MCF 10A (cell line): ENCODE data around the gene ESPNL. TPM values are rescaled to one million over a fixed set of nuclear protein-coding genes. Genes with fewer than 3 reads are reported as not detected.

Experiments used
- BruUV-seq: library from RNA; stranded (reverse); fragments of 400-500 nt; replicated peaks from 2 replicates; lab custom pipeline; 2021; lab: Mats Ljungman, UMichigan
- CTCF ChIA-PET: fragments of 300-600 bp; sonication (Branson Sonifier 250); formaldehyde crosslinking; extraction: SDS; loops from one replicate; lab custom pipeline; 2021; ENCODE audit warnings: antibody characterized with exemption, inconsistent platforms; lab: Yijun Ruan, JAX
- POLR2A ChIA-PET: fragments of 300-600, 350-650 bp; sonication (Branson Sonifier 250); formaldehyde crosslinking; extraction: SDS; loops from one replicate; lab custom pipeline; 2020; ENCODE audit warnings: antibody characterized with exemption, inconsistent platforms; lab: Yijun Ruan, JAX
- DNase-seq: peaks from one replicate; pipeline ENCODE4 v3.0.0-alpha.2; 2018; ENCODE audit not compliant: unreplicated experiment
- H3K27ac Mint-ChIP-seq: one replicate; pipeline ENCODE4 v1.8.0; 2022; ENCODE audit warnings: mild to moderate bottlenecking, low read depth, mixed read lengths; ENCODE audit not compliant: unreplicated experiment
- H3K27me3 Mint-ChIP-seq: one replicate; pipeline ENCODE4 v1.8.0; 2022; ENCODE audit warnings: mixed read lengths; ENCODE audit not compliant: insufficient read depth, unreplicated experiment
- H3K36me3 Mint-ChIP-seq: one replicate; pipeline ENCODE4 v1.8.0; 2022; ENCODE audit warnings: mild to moderate bottlenecking, moderate library complexity, mixed read lengths; ENCODE audit not compliant: insufficient read depth, unreplicated experiment
- H3K4me1 Mint-ChIP-seq: one replicate; pipeline ENCODE4 v1.8.0; 2022; ENCODE audit warnings: mixed read lengths; ENCODE audit not compliant: insufficient read depth, unreplicated experiment
- H3K4me3 Mint-ChIP-seq: one replicate; pipeline ENCODE4 v1.8.0; 2022; ENCODE audit warnings: mild to moderate bottlenecking, moderate library complexity, mixed read lengths; ENCODE audit not compliant: unreplicated experiment
- H3K9me3 Mint-ChIP-seq: one replicate; pipeline ENCODE4 v1.8.0; 2022; ENCODE audit warnings: mixed read lengths; ENCODE audit not compliant: unreplicated experiment
- intact Hi-C: fragments of 100-400 bp; cut with micrococcal nuclease; formaldehyde crosslinking; loops from 2 replicates; pipeline ENCODE4 v1.14.1; 2022
- total RNA-seq: library from RNA; stranded (reverse); gene quantifications from 2 replicates; pipeline ENCODE4 v1.2.3, GENCODE V29; 2022
- TF ChIP-seq, protein P1 (sequence below): fragments of 200-600 bp; IDR thresholded peaks from one replicate; pipeline ENCODE4 v1.8.0; 2022; ENCODE audit warnings: antibody characterized with exemption, mild to moderate bottlenecking; ENCODE audit not compliant: unreplicated experiment

The ESPNL gene
- total RNA-seq, 1 experiment from 2014 or later, result not detected

DNA sequence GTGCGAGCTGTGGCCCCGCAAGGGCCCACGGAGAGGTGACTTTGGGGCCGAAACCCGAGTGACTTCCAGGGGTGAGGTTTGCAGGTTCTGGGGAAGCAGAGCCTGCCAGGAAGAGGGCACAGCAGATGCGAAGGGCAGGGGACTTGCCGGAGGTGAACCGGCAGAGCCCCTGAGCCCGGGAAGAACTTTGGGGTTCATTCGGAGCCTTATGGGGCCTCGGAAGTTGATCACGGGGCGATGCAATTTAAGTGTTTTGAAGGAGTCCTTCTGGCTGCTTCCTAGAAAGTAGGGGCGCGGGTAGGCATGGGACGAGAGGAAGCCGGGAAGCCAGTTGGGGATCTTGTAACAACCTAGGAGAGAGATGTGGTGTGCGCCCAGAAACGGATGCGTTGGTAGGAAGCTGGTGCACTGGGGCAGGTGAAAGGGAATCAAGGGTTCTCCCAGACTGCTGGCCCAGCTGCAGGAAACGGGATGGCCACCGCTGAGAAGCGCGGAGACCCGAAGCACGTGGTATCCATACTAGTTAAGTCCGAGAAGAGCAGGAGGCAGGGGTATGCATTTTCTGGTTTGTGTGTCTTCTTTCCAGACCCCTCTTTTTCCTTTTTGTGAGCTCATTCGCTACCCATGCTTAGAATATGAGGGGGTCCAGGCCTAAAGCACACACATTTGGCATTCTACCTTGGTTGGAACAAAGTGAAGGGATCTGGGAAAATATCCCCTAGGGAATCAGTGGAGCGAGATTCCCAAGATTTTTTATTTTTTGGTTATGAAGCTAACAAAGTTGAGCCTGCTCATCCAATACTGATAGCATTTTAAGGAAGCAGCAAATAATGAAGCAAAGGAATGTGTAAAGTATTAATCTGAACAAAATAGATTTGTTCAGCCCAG is 38.6 kb upstream of the ESPNL start:
- TSS peak; percentile 33 for BruUV-seq
- Mint-ChIP-seq H3K4me3 (peak overlapping the region; percentile 82), H3K4me1 (peaks cover 15% of the 10 kb centered on the region), H3K27ac (peak overlapping the region; percentile 91), H3K36me3 (peaks cover 30% of the 10 kb centered on the region), H3K9me3 (no peaks in the 10 kb centered on the region), H3K27me3 (no peaks in the 10 kb centered on the region)
- DNase-seq, result peak; percentile 52
- TF ChIP-seq, protein P1, sequence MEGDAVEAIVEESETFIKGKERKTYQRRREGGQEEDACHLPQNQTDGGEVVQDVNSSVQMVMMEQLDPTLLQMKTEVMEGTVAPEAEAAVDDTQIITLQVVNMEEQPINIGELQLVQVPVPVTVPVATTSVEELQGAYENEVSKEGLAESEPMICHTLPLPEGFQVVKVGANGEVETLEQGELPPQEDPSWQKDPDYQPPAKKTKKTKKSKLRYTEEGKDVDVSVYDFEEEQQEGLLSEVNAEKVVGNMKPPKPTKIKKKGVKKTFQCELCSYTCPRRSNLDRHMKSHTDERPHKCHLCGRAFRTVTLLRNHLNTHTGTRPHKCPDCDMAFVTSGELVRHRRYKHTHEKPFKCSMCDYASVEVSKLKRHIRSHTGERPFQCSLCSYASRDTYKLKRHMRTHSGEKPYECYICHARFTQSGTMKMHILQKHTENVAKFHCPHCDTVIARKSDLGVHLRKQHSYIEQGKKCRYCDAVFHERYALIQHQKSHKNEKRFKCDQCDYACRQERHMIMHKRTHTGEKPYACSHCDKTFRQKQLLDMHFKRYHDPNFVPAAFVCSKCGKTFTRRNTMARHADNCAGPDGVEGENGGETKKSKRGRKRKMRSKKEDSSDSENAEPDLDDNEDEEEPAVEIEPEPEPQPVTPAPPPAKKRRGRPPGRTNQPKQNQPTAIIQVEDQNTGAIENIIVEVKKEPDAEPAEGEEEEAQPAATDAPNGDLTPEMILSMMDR, result no peak
- ChIA-PET CTCF (interaction anchor here (0.6 to 1.6 kb wide), 3 partner anchors 25 to 138 kb away, joined by 3 to 5 read pairs (median 5); no protein-coding TSS in a partner anchor), POLR2A (interaction anchor here (0.6 to 2.8 kb wide), 41 partner anchors 11 to 976 kb away, joined by 3 to 34 read pairs (median 4); partner anchors contain the start of genes ILKAP, KLHL30 and PER2)
- intact Hi-C loops, result loop anchor here (2.0 to 5.0 kb wide), 3 partner anchors 76 to 179 kb away; partner anchors contain the start of genes HES6, KLHL30 and UBE2F

DNA sequence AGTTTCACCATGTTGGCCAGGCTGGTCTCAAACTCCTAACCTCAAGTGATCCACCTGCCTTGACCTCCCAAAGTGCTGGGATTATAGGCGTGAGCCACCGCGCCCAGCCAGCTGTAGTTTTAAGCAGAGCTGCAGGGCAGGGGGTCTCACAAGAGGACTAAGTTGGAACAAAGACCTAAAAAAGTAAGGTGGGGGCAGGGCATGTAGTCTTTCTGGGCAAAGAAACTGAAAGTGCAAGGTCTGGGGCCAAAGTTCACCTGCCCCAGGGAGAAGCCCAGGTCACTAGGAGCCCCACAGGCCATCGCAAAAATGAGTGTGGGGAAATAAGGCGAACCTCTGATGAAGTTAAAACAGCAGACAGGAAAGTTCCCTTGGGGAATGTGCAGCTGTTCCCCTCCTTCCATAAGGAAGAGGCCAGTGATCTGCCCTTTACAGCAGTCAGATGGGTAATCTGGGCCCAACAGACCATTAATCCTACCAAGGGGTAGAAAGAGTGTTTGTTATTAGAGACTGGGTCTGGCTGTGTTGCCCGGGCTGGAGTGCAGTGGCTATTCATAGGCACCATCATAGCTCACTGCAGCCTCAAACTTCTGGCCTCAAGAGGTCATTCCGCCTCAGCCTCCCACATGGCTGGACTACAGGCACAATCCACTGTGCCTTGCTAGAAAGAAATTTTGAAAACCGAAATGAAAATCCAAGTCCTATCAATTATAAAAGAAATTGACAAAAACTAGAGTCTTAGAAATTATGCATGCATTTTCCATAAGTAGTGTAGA is 36.5 kb upstream of the ESPNL start:
- TF ChIP-seq, protein P1, result no peak
- H3K27me3 Mint-ChIP-seq, result no peaks in the 10 kb centered on the region
- CTCF ChIA-PET, result no interaction called here
- H3K9me3 Mint-ChIP-seq, result no peaks in the 10 kb centered on the region
- no TSS peak for BruUV-seq
- DNase-seq, result no peak
- intact Hi-C loops, result loop anchor here (5.0 kb wide), 2 partner anchors 74 to 96 kb away; partner anchors contain the start of genes KLHL30 and UBE2F
- H3K4me3 Mint-ChIP-seq, result no peak overlapping the region
- peaks cover 40% of the 10 kb centered on the region for H3K36me3 Mint-ChIP-seq
- peaks cover 15% of the 10 kb centered on the region for H3K4me1 Mint-ChIP-seq
- no peak overlapping the region for H3K27ac Mint-ChIP-seq
- POLR2A ChIA-PET, result interaction anchor here (1.2 to 1.6 kb wide), 2 partner anchors 74 to 141 kb away, joined by 3 read pairs; no protein-coding TSS in a partner anchor

DNA sequence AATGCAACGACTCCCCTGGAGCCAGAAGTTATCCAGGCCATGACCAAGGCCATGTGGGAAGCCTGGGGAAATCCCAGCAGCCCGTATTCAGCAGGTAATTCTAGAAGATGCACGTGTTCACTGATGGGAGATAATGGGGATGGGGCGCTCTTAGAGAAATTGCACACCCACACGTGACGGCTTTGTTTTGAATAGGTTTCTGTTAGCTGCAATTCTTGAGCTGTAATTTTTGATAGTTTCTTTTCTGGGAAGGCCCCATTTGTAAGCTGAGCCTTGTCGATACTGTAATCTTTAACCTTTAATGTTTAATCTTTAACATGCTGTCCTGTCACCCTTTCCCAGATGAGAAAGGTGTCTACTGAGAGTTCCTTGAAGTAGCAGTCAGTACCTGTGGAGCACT is 35.8 kb upstream of the ESPNL start:
- no peaks in the 10 kb centered on the region for H3K27me3 Mint-ChIP-seq
- DNase-seq, result no peak
- TF ChIP-seq, protein P1, result no peak
- CTCF ChIA-PET, result no interaction called here
- BruUV-seq, result no TSS peak
- POLR2A ChIA-PET, result interaction anchor here (1.0 to 1.6 kb wide), 4 partner anchors 11 to 141 kb away, joined by 3 read pairs; no protein-coding TSS in a partner anchor
- intact Hi-C loops, result loop anchor here (5.0 kb wide), 2 partner anchors 73 to 97 kb away; partner anchors contain the start of genes KLHL30 and UBE2F
- no peak overlapping the region for H3K4me3 Mint-ChIP-seq
- no peaks in the 10 kb centered on the region for H3K9me3 Mint-ChIP-seq
- H3K36me3 Mint-ChIP-seq, result peaks cover 44% of the 10 kb centered on the region
- peaks cover 12% of the 10 kb centered on the region for H3K4me1 Mint-ChIP-seq
- H3K27ac Mint-ChIP-seq, result no peak overlapping the region
